Vagina (tissue), 2 donors: Measurements from ENCODE around the gene ELP4.

ENCODE experiments used
- POLR2AphosphoS5 ChIP-seq, 2 donors: sonication (generic); formaldehyde crosslinking; IDR thresholded peaks; one replicate each; pipeline ENCODE4 v1.9.0; 2017; ENCODE audit warnings: antibody characterized with exemption in 2 of 2, mild to moderate bottlenecking in 2 of 2, low read depth in 1 of 2; ENCODE audit not compliant: insufficient read depth in 1 of 2
- TF ChIP-seq, protein P1 (sequence below), 3 experiments: fragments of 450-650 bp in 2 of 3; fragments of 200-600 bp in 1 of 3; sonication (generic) in 1 of 3; IDR thresholded peaks; one replicate each; pipeline ENCODE4 v1.5.1; 2017 to 2019; ENCODE audit warnings: antibody characterized with exemption in 3 of 3, mild to moderate bottlenecking in 2 of 3, moderate library complexity in 2 of 3

- TF ChIP-seq, protein P1, sequence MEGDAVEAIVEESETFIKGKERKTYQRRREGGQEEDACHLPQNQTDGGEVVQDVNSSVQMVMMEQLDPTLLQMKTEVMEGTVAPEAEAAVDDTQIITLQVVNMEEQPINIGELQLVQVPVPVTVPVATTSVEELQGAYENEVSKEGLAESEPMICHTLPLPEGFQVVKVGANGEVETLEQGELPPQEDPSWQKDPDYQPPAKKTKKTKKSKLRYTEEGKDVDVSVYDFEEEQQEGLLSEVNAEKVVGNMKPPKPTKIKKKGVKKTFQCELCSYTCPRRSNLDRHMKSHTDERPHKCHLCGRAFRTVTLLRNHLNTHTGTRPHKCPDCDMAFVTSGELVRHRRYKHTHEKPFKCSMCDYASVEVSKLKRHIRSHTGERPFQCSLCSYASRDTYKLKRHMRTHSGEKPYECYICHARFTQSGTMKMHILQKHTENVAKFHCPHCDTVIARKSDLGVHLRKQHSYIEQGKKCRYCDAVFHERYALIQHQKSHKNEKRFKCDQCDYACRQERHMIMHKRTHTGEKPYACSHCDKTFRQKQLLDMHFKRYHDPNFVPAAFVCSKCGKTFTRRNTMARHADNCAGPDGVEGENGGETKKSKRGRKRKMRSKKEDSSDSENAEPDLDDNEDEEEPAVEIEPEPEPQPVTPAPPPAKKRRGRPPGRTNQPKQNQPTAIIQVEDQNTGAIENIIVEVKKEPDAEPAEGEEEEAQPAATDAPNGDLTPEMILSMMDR (IDR thresholded peaks at IDR 0.05): no peak
- TF ChIP-seq POLR2AphosphoS5 (IDR thresholded peaks at IDR 0.05; ENCODE audit: insufficient read depth in 1 of 2, low read depth in 1 of 2): no peak
These were observed 196.8 kb downstream of the ELP4 start for GRCh38 chr11:31706357-31706756.
